H9 (cell line): ENCODE results near the gene GDNF. TPM values are rescaled to one million over a fixed set of nuclear protein-coding genes. Genes with fewer than 3 reads are reported as not detected.

ENCODE experiments used
- DNase-seq: peaks from one replicate; pipeline ENCODE4 v3.0.0-alpha.2; 2017
- H2AFZ ChIP-seq: one replicate; pipeline ENCODE4 v1.6.1; 2013; ENCODE audit warnings: mild to moderate bottlenecking, low read length, control low read depth, moderate library complexity
- H2AK5ac ChIP-seq: 2 replicates; pipeline ENCODE4 v1.6.1; 2013; ENCODE audit warnings: low read length, control low read depth, mixed read lengths; ENCODE audit not compliant: insufficient read length
- H2BK120ac ChIP-seq: one replicate; pipeline ENCODE4 v1.6.1; 2013; ENCODE audit warnings: low read depth, mild to moderate bottlenecking, low read length, control low read depth, inconsistent platforms; ENCODE audit not compliant: poor library complexity, severe bottlenecking
- H2BK12ac ChIP-seq: 2 replicates; pipeline ENCODE4 v1.6.1; 2013; ENCODE audit warnings: low read length, control low read depth, mixed read lengths, low read depth; ENCODE audit not compliant: insufficient read length
- H2BK15ac ChIP-seq: 2 replicates; pipeline ENCODE4 v1.6.1; 2013; ENCODE audit warnings: low read depth, low read length, control low read depth
- H2BK20ac ChIP-seq: one replicate; pipeline ENCODE4 v1.6.1; 2013; ENCODE audit warnings: low read depth, mild to moderate bottlenecking, low read length, control low read depth, inconsistent platforms; ENCODE audit not compliant: poor library complexity, severe bottlenecking
- H2BK5ac ChIP-seq: 2 replicates; pipeline ENCODE4 v1.6.1; 2013; ENCODE audit warnings: low read length, control low read depth, mixed read lengths; ENCODE audit not compliant: insufficient read length
- H3K14ac ChIP-seq: 2 replicates; pipeline ENCODE4 v1.6.1; 2013; ENCODE audit warnings: low read length, control low read depth; ENCODE audit not compliant: insufficient read depth
- H3K18ac ChIP-seq: 2 replicates; pipeline ENCODE4 v1.6.1; 2013; ENCODE audit warnings: low read depth, mild to moderate bottlenecking, mixed read lengths, low read length, control low read depth; ENCODE audit not compliant: insufficient read length
- H3K23ac ChIP-seq: 2 replicates; pipeline ENCODE4 v1.6.1; 2013; ENCODE audit warnings: low read length, control low read depth, mixed read lengths, low read depth; ENCODE audit not compliant: insufficient read length
- H3K23me2 ChIP-seq: 2 replicates; pipeline ENCODE4 v1.6.1; 2013; ENCODE audit warnings: low read depth, mild to moderate bottlenecking, mixed read lengths, low read length, control low read depth; ENCODE audit not compliant: insufficient read length, poor library complexity, severe bottlenecking
- H3K27ac ChIP-seq: 2 replicates; pipeline ENCODE4 v1.5.1; 2013; ENCODE audit warnings: low read length, control low read depth, mixed read lengths, low read depth; ENCODE audit not compliant: insufficient read length
- H3K27me3 ChIP-seq: 2 replicates; pipeline ENCODE4 v1.6.1; 2013; ENCODE audit warnings: low read length, control low read depth, inconsistent platforms; ENCODE audit not compliant: insufficient read depth
- H3K4ac ChIP-seq: 2 replicates; pipeline ENCODE4 v1.6.1; 2013; ENCODE audit warnings: low read depth, mild to moderate bottlenecking, control low read depth, inconsistent platforms, low read length, moderate library complexity
- H3K4me1 ChIP-seq: 2 replicates; pipeline ENCODE4 v1.6.1; 2013; ENCODE audit warnings: low read length, control low read depth, inconsistent platforms; ENCODE audit not compliant: insufficient read depth
- H3K4me2 ChIP-seq: 2 replicates; pipeline ENCODE4 v1.6.1; 2013; ENCODE audit warnings: low read length, control low read depth, mixed read lengths; ENCODE audit not compliant: insufficient read length, insufficient read depth
- H3K56ac ChIP-seq: 2 replicates; pipeline ENCODE4 v1.6.1; 2013; ENCODE audit warnings: low read depth, mild to moderate bottlenecking, mixed read lengths, low read length, control low read depth; ENCODE audit not compliant: insufficient read length
- H3K79me1 ChIP-seq: 2 replicates; pipeline ENCODE4 v1.6.1; 2013; ENCODE audit warnings: low read depth, mild to moderate bottlenecking, moderate library complexity, low read length, control low read depth, inconsistent platforms; ENCODE audit not compliant: insufficient read depth, poor library complexity, severe bottlenecking
- H3K79me2 ChIP-seq: 2 replicates; pipeline ENCODE4 v1.6.1; 2013; ENCODE audit warnings: low read length, control low read depth, inconsistent platforms; ENCODE audit not compliant: insufficient read depth
- H3K9ac ChIP-seq: 2 replicates; pipeline ENCODE4 v1.6.1; 2013; ENCODE audit warnings: low read length, control low read depth, mixed read lengths; ENCODE audit not compliant: insufficient read length; ENCODE audit errors: extremely low read depth
- H3K9me3 ChIP-seq: one replicate; pipeline ENCODE4 v1.6.1; 2013; ENCODE audit warnings: low read depth, low read length, inconsistent platforms; ENCODE audit not compliant: control insufficient read depth
- H3T11ph ChIP-seq: one replicate; pipeline ENCODE4 v1.6.1; 2013; ENCODE audit warnings: mild to moderate bottlenecking, low read length, control low read depth, inconsistent platforms
- H4K20me1 ChIP-seq: one replicate; pipeline ENCODE4 v1.6.1; 2013; ENCODE audit not compliant: control insufficient read depth, insufficient read length, insufficient read depth
- H4K5ac ChIP-seq: 2 replicates; pipeline ENCODE4 v1.6.1; 2013; ENCODE audit warnings: low read depth, mild to moderate bottlenecking, mixed read lengths, low read length, control low read depth; ENCODE audit not compliant: insufficient read length
- H4K8ac ChIP-seq: replicated peaks from 2 replicates; pipeline ENCODE4 v1.6.1; 2013; ENCODE audit warnings: low read length, control low read depth, mixed read lengths, low read depth; ENCODE audit not compliant: insufficient read length
- H4K91ac ChIP-seq: 2 replicates; pipeline ENCODE4 v1.6.1; 2013; ENCODE audit warnings: low read depth, mild to moderate bottlenecking, moderate library complexity, mixed read lengths, low read length, control low read depth; ENCODE audit not compliant: insufficient read length
- H3K27ac Mint-ChIP-seq, 3 experiments: 2 replicates in 2 of 3; 3 replicates in 1 of 3; pipeline ENCODE4 v1.8.0; 2020 to 2021; ENCODE audit warnings: mixed read lengths in 3 of 3, mild to moderate bottlenecking in 1 of 3, moderate library complexity in 1 of 3
- H3K27me3 Mint-ChIP-seq: 2 replicates; pipeline ENCODE4 v1.8.0; 2021; ENCODE audit warnings: low read depth, mild to moderate bottlenecking, moderate library complexity, mixed read lengths
- H3K36me3 Mint-ChIP-seq, 3 experiments: 2 replicates in 2 of 3; 3 replicates in 1 of 3; pipeline ENCODE4 v1.8.0; 2020 to 2021; ENCODE audit warnings: low read depth in 3 of 3, mixed read lengths in 3 of 3; ENCODE audit not compliant: insufficient read depth in 1 of 3
- H3K4me1 Mint-ChIP-seq, 2 experiments: 2 replicates each; pipeline ENCODE4 v1.8.0; 2020; ENCODE audit warnings: mixed read lengths in 2 of 2
- H3K4me3 Mint-ChIP-seq, 2 experiments: 2 replicates in 1 of 2; 3 replicates in 1 of 2; pipeline ENCODE4 v1.8.0; 2020 to 2021; ENCODE audit warnings: mild to moderate bottlenecking in 2 of 2, mixed read lengths in 2 of 2, moderate library complexity in 1 of 2
- H3K9me3 Mint-ChIP-seq, 2 experiments: 2 replicates in 1 of 2; 3 replicates in 1 of 2; pipeline ENCODE4 v1.8.0; 2020; ENCODE audit warnings: mild to moderate bottlenecking in 2 of 2, mixed read lengths in 2 of 2, moderate library complexity in 1 of 2
- total RNA-seq: library from RNA; stranded (reverse); gene quantifications from 2 replicates; pipeline ENCODE4 v1.2.1, GENCODE V29; 2021
- TF ChIP-seq, protein P1 (sequence below): fragments of 200-600 bp; sonication (generic); conservative IDR thresholded peaks from 3 replicates; pipeline ENCODE4 v1.8.0; 2021; ENCODE audit warnings: antibody characterized with exemption, mild to moderate bottlenecking

The GDNF gene
- total RNA-seq, 1 experiment from 2014 or later = not detected

GRCh38 chr5:37858250-37858649, 18.4 kb upstream of the GDNF start:
- Mint-ChIP-seq H3K36me3 (0 out of 7 replicates have a peak, but pooled peaks cover 0 to 2% (median 0%) of the 10 kb centered on the region in 3 experiments), H3K27ac (no peak overlapping the region), H3K27me3 (peaks cover 3% of the 10 kb centered on the region), H3K4me1 (no peaks in the 10 kb centered on the region), H3K9me3 (peaks cover 4 to 5% of the 10 kb centered on the region in 2 experiments; a peak in 3 of 5 replicates), H3K4me3 (no peak overlapping the region)
- Histone ChIP-seq H4K5ac (no peak overlapping the region), H3K79me1 (no peaks in the 10 kb centered on the region), H3K4me2 (no peak overlapping the region), H2AFZ (no peak overlapping the region), H3K4ac (no peak overlapping the region), H3K79me2 (no peaks in the 10 kb centered on the region), H4K91ac (no peak overlapping the region), H3K18ac (no peak overlapping the region), H3T11ph (no peak overlapping the region), H3K23me2 (no peaks in the 10 kb centered on the region), H3K23ac (no peak overlapping the region), H4K8ac (no peak overlapping the region), H2BK5ac (no peak overlapping the region), H3K9ac (no peak overlapping the region), H2AK5ac (no peak overlapping the region), H4K20me1 (no peaks in the 10 kb centered on the region), H2BK20ac (no peak overlapping the region), H3K56ac (no peak overlapping the region), H3K14ac (no peak overlapping the region), H3K9me3 (no peaks in the 10 kb centered on the region), H2BK12ac (no peak overlapping the region), H3K4me1 (no peaks in the 10 kb centered on the region), H3K27me3 (no peaks in the 10 kb centered on the region; the same call in 1 of the 2 replicates), H3K27ac (no peak overlapping the region), H2BK120ac (no peak overlapping the region), H2BK15ac (no peak overlapping the region)
- no peak for DNase-seq
- TF ChIP-seq, protein P1, sequence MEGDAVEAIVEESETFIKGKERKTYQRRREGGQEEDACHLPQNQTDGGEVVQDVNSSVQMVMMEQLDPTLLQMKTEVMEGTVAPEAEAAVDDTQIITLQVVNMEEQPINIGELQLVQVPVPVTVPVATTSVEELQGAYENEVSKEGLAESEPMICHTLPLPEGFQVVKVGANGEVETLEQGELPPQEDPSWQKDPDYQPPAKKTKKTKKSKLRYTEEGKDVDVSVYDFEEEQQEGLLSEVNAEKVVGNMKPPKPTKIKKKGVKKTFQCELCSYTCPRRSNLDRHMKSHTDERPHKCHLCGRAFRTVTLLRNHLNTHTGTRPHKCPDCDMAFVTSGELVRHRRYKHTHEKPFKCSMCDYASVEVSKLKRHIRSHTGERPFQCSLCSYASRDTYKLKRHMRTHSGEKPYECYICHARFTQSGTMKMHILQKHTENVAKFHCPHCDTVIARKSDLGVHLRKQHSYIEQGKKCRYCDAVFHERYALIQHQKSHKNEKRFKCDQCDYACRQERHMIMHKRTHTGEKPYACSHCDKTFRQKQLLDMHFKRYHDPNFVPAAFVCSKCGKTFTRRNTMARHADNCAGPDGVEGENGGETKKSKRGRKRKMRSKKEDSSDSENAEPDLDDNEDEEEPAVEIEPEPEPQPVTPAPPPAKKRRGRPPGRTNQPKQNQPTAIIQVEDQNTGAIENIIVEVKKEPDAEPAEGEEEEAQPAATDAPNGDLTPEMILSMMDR = no peak
